GM12874 (cell line): ENCODE results near the gene ZFYVE1.

ENCODE experiments used
- CTCF ChIP-seq: IDR thresholded peaks from 2 replicates; pipeline ENCODE4 v1.5.1; 2011; ENCODE audit warnings: low read depth, mild to moderate bottlenecking, control low read depth, low read length, moderate library complexity; ENCODE audit not compliant: insufficient read depth

The ZFYVE1 gene

GRCh38 chr14:72974661-72975060 lies 52.2 kb downstream of the ZFYVE1 start:
- no peak for TF ChIP-seq CTCF

GRCh38 chr14:72970824-72971434 lies 56.0 kb downstream of the ZFYVE1 start:
- no peak for TF ChIP-seq CTCF

GRCh38 chr14:72970058-72970630 lies 56.8 kb downstream of the ZFYVE1 start:
- no peak for TF ChIP-seq CTCF

GRCh38 chr14:72968316-72968715 lies 58.6 kb downstream of the ZFYVE1 start:
- TF ChIP-seq CTCF: no peak

- TF ChIP-seq CTCF: no peak
Measured at GRCh38 chr14:72966038-72966437, 60.9 kb downstream of the ZFYVE1 start.

GRCh38 chr14:72965249-72965648 lies 61.7 kb downstream of the ZFYVE1 start:
- TF ChIP-seq CTCF: no peak

- no peak for TF ChIP-seq CTCF
Measured at GRCh38 chr14:72962829-72963312, 64.0 kb downstream of the ZFYVE1 start.
